ENCODE results near the gene DCST2.

DNA sequence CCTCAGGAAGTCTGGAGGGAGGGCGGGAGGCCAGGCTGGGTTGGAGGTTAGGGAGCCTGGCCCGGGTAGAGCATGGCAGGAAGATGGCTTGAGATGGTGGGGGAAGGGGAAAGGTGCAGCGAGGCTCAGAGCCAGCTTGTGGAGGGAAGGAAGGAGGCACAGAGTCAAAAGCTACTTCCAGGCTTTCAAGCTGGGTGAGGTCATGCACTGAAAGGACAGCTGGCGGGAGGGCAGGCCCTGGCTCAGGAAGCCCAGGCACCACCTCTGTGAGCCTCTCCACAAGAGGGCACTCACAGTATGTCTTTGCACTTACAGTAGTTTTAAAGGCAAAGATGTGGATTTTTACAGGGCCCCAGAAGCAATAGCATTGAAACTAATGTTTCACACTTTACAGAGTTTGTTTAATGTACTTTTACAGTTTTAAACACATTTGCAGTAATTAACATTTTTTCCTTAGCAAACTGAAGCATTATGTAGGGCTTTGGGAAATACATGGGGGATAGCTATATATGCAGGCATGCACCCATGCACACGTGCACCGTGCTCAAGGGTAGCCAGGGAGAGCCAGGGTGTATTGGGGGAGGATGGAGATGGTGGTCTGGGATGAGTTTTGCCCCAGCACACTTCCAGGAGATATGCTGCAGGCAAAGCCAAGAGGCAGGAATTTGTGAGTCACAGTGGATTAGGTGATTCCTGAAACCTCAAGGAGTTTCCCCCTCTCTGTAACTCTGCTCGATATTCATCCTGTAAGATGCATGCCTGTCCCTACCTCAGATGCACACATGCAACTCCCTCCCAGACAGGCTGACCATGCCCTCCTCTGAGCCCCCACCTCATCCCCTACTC, 11.5 kb upstream of the DCST2 start:
- TF ChIP-seq, protein P1, sequence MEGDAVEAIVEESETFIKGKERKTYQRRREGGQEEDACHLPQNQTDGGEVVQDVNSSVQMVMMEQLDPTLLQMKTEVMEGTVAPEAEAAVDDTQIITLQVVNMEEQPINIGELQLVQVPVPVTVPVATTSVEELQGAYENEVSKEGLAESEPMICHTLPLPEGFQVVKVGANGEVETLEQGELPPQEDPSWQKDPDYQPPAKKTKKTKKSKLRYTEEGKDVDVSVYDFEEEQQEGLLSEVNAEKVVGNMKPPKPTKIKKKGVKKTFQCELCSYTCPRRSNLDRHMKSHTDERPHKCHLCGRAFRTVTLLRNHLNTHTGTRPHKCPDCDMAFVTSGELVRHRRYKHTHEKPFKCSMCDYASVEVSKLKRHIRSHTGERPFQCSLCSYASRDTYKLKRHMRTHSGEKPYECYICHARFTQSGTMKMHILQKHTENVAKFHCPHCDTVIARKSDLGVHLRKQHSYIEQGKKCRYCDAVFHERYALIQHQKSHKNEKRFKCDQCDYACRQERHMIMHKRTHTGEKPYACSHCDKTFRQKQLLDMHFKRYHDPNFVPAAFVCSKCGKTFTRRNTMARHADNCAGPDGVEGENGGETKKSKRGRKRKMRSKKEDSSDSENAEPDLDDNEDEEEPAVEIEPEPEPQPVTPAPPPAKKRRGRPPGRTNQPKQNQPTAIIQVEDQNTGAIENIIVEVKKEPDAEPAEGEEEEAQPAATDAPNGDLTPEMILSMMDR (IDR thresholded peaks at IDR 0.05): no peak
- no peak for TF ChIP-seq POLR2A (IDR thresholded peaks at IDR 0.05)

Data from lower leg skin (tissue), 3 donors.